NCI-H1694 treated with DMSO at 0.1 percent for 48 hours (cell line): ENCODE results near the gene SLC44A4.
A peak's percentile ranks its signal among the peaks of the same experiment; 100 is the strongest.
"Not testable (repeated sequence)": the region's sequence is repeated elsewhere in the genome, so short reads cannot be mapped to it uniquely, and the experiment has no call there.

Experiments used
- DNase-seq: peaks from one replicate; lab custom pipeline; 2025; lab: John Stamatoyannopoulos, UW

Gene SLC44A4

DNA sequence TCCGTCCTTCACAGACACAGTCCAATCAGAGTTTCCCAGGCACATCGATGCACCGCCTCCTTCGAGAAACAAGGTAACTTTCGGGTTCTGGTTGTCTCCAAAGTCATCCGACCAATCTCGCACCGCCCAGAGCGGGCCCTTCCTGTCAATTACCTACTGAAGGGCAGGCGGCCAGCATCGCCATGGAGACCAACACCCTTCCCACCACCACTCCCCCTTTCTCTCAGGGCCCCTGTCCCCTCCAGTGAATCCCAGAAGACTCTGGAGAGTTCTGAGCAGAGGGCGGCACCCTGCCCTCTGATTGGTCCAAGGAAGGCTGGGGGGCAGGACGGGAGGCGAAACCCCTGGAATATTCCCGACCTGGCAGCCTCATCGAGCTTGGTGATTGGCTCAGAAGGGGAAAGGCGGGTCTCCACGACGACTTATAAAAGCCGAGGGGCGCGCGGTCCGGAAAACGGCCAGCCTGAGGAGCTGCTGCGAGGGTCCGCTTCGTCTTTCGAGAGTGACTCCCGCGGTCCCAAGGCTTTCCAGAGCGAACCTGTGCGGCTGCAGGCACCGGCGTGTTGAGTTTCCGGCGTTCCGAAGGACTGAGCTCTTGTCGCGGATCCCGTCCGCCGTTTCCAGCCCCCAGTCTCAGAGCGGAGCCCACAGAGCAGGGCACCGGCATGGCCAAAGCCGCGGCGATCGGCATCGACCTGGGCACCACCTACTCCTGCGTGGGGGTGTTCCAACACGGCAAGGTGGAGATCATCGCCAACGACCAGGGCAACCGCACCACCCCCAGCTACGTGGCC is 51.3 kb downstream of the SLC44A4 start, which contains the start of gene HSPA1B:
Gene HSPA1B (plus strand): TSS at position 453 of the 794 bp plus-strand sequence. CDS start 213 bp downstream, at position 666.
- peak; percentile 79 for DNase-seq

DNA sequence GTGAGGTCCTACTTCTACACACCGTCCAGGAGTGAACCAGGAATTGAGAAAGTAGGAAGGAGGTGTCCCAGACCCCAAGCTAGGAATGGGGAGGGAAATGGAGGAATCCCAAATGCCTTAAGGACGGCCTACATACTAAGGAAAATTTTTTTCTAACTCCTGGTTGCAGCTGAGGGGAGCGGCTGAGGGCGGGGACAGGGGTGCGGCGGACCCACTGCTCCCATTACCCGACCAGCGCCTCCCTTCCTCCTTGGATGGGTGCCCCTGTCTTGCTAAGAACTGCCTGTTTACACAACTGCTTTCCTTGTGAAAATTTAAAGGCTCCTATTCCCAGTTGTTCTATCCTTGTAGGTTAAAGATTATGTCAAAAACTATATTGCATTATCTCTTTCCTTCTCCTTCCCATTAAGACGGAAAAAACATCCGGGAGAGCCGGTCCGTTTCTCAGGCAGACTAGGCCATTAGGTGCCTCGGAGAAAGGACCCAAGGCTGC is 52.0 kb downstream of the SLC44A4 start:
- DNase-seq, result no peak

DNA sequence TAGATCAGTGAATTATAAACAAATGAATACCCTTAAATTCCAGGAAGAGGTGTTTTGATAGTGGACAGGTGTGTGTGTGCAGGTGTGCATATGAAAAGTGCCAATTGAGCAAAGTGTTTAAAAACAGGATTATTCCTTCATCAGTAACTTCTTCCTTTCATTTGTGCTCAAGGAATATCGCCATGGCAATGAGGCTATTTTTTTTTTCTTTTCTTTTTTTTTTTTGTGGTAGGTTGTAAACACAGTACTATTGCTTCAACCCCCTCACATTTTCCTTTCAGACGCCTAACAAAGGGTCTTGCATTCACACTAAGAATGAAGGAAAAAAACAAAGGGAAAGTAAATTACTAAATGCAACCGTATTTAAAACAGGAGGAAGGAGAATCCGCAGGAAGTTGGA is 53.2 kb downstream of the SLC44A4 start:
- DNase-seq, result no peak

DNA sequence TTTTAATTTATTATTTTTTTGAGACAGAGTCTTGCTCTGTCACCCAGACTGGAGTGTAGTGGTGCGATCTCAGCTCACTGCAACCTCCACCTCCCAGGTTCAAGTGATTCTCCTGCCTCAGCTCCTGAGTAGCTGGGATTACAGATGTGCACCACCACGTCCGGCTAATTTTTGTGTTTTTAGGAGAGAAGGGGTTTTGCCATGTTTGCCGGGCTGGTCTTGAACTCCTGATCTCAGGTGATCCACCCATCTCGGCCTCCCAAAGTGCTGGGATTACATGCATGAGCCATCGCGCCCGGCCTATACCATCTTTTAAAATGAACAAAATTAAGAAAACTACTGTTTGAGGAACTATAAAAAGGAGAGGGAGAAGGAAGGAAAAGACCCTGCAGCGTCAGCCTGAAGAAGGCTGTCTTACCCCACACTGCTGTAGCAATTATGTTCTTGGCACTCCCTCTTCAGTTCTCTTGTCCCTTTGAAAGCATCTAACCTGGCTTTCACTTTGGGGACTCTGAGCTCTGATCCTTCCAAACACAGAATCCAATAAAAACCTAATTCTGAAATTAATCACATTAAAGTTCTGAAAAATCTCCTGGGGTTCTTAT is 55.1 kb downstream of the SLC44A4 start:
- DNase-seq, result not testable (repeated sequence)

- no peak for DNase-seq
These were observed 56.6 kb downstream of the SLC44A4 start for GRCh38 chr6:31822036-31822821.

GRCh38 chr6:31821301-31822035 is 57.3 kb downstream of the SLC44A4 start:
- DNase-seq, result peak; percentile 31

- DNase-seq, result not testable (repeated sequence)
These were observed 58.4 kb downstream of the SLC44A4 start for GRCh38 chr6:31820399-31820798.

DNA sequence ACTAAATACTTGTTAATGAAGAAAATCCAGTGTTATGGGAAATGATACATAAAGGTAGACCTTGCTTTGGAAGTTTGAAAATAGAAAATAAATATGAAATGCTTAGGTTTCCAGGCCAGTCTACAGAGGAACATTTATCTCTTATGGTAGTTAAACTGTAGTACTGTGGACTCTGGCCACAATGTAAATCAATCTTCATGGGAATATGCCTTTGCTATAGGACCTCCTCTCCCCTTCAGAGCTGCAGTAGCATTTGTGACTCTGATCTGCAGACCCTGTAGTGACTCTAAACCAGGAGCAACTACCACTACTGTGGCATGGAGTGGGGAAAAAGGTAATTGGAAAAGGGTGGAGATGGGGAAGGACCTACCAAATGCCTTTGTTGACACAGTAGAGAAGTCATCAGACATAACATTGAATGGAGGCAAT is 58.9 kb downstream of the SLC44A4 start:
- DNase-seq, result no peak

GRCh38 chr6:31817929-31818511 is 60.8 kb downstream of the SLC44A4 start:
- DNase-seq, result not testable (repeated sequence)

DNA sequence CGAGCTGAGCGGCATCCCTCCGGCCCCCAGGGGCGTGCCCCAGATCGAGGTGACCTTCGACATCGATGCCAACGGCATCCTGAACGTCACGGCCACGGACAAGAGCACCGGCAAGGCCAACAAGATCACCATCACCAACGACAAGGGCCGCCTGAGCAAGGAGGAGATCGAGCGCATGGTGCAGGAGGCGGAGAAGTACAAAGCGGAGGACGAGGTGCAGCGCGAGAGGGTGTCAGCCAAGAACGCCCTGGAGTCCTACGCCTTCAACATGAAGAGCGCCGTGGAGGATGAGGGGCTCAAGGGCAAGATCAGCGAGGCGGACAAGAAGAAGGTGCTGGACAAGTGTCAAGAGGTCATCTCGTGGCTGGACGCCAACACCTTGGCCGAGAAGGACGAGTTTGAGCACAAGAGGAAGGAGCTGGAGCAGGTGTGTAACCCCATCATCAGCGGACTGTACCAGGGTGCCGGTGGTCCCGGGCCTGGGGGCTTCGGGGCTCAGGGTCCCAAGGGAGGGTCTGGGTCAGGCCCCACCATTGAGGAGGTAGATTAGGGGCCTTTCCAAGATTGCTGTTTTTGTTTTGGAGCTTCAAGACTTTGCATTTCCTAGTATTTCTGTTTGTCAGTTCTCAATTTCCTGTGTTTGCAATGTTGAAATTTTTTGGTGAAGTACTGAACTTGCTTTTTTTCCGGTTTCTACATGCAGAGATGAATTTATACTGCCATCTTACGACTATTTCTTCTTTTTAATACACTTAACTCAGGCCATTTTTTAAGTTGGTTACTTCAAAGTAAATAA is 61.5 kb downstream of the SLC44A4 start:
- not testable (repeated sequence) for DNase-seq

- DNase-seq, result peak; percentile 68
These were observed 63.6 kb downstream of the SLC44A4 start, which contains the start of the genes HSPA1A and HSPA1L for GRCh38 chr6:31815025-31815838. Gene HSPA1A (plus strand): TSS chr6:31815543. CDS start chr6:31815757, 214 bp downstream. Gene HSPA1L (minus strand): TSS chr6:31815283. CDS start chr6:31811972, 3,311 bp downstream.

DNA sequence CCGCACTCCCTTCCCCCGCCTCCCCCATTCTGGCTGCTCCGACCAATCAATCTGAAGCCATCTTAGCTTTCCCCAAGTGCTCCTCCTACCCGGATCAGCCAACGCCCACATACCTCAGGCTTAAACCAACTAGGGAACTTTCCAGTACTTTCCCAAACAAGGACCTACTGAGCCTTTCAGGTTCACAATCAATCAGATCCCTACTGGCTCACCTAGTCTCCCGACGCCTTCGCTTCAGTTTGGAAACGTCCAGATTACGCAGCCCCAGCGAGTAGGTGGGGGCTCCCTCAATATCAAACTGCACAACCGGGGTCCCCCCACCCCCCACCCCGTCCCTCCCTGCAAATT is 64.1 kb downstream of the SLC44A4 start:
- DNase-seq, result peak; percentile 78

DNA sequence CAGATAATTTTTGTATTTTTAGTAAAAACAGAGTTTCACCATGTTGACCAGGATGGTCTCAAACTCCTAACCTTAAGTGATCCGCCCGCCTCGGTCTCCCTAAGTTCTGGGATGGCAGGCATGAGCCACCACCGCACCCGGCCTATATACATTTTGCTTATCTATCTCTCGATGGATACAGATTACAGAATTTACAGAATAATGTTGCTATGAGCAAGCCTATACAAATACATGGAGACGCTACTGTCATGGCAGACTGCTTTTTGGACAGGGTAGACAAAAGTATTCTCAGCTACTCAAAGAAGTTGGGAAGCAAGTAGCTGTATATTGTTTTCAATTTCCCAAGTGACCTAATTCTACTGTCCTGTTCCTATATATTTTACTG is 65.3 kb downstream of the SLC44A4 start:
- DNase-seq, result no peak
